Stimulated activated CD8-positive, alpha-beta memory T cell treated with anti-CD3 and anti-CD28 coated beads, Interleukin-4, amount 100 ng/mL, for 48 hours (primary cell): ENCODE results near the gene TCAP.

ENCODE experiments used
- DNase-seq: peaks from one replicate; pipeline ENCODE4 v3.0.0-alpha.2; 2020

TCAP gene, protein sequence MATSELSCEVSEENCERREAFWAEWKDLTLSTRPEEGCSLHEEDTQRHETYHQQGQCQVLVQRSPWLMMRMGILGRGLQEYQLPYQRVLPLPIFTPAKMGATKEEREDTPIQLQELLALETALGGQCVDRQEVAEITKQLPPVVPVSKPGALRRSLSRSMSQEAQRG

DNA sequence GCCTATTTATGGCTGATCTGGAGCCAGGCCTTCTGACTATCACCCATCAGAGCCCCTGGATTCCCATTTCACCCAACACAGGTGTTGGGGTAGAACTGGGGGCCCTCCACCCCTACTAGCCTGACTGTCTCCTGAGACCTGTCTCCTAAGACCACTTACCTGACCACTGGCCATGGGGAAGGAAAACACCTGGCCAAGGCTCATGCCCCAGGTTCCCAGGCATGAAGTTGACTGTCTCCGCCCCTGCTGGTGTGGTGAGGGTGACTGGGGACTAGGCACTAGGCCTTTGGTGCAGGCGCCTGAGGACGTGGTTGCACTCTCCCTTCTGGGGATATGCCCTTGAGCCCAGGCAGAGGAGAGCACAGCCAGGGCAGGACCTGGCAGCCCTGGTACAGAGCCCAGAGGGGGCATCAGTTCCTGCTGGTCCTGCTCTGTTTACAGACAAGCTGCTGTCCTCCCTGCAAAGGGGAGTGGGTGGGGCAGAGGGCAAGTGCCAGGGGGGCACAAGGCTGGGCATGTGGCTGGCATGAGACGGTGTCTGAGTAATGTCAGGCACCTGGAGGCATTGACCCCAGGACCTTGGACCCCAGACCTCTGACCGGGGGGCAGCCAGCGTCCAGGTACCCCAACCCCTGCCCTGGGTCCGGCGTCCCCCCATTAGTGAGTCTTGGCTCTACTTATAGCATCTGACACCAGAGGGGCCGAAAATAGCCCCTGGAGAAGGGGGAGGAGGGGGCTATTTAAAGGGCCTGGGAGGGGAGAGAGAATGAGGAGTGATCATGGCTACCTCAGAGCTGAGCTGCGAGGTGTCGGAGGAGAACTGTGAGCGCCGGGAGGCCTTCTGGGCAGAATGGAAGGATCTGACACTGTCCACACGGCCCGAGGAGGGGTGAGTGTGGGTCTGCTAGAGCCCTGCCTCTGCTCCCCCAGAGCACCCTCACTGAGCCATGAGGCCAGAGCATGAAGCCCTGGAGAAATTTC, at the start of gene TCAP:
Gene TCAP (plus strand): TSS at position 769 of the 981 bp plus-strand sequence. CDS start 11 bp downstream, at position 780.
- no peak for DNase-seq

DNA sequence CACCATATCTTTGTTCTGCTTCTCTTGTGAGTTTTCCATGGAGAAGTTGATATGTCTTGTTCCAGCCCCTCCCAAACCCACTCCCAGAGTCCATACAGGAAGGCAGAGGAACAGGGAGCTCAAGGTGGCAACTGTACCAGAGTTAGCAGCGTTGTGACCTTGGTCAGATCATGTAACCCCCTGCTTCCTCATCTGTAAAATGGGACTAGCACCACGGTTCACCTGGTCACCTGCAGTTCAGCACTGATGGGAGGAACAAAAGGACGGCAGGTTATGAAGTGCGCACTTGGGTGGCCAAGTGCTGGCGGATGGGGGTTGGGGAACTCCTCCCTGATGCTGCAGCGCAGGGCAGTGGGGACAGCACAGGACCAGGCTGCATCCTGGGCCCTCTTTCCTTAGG, 49.7 kb upstream of the TCAP start:
- DNase-seq = no peak

DNA sequence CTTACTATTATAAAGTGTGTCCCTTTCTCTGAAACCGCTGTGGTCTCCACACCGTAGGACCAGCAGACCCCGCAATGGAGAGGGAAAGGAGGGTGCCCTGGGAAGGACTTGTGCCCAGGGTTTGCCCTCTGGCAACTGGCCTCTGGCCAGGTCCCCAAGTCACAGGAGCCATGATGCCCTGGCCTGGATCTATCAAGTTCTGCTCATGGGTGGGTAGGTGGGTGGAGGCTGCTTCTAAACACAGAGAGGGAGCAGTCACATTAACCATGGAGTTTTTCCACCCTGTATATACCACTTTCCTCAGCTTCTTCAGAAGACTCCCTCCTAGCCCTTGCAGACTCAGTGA, 48.1 kb upstream of the TCAP start:
- no peak for DNase-seq

DNA sequence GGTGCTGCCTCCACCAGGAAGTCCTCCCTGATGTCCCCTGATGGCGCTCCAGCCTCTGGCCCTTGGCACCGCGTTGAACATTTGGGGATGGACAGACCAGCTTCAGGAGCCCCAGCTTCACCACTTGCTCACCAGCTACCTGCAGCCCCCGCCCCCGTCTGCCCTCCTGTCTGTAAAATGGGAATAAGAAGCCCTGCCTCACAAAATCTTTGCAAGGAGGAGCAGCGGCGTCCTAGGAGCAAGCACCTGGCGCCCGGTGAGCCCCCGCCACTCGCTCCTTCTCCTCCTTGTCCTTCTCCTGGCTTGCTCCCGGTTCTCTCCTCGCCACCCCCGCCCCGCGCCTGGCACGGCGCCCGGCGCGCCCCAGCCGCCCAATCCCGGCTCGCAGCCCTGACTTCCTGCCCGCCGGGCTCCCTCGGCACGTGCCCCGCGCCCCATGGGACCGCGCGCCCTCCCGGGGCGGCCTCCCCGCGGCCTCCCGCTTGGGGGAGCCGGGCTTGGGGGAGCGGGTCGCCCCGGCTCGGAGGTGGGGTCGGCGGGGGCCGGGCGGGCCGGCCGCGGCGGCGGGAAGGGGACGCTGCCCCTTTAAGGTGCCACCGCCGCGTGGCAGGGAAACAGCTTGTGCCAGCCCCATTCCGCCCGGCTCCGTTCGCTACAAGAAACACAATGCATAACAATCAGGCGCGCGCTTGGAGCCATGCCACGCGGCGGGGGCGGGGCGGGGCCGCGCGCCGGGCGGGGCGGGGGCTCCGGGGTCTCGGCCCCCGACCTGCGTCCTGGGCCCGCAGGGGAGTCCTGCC, 47.5 kb upstream of the TCAP start:
- peak; percentile 66 for DNase-seq

DNA sequence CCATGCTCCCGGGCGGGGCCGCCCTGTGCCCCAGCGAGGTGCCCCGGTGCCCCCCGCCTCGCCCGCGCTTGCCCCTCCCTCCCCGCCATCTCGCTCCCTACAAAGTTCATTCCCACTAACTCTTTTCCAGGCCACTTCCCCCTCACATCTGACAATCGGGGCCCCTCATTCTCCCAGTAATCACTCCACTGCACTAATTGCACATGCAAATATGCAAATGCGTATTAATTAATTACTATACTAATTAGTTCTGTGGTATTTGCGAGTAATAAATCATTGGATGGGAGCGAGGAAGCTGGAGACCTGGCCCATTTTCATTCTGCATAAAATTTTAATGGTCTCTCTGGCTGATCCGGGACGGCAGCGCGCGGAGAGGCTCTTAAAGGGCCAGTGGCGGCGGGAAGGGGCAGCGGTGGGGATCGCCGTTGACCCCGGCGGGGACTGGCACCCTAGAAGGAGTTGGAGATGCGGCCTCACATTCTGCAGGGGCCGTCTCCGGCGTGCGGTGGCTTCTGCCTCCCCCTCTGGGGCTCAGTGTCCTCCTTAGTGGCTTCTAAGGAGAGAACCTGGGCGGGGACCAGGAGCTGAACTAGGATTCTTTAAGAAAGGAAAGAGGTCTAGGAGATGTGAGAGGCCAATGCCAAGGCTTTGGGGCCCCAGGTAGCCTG, 46.8 kb upstream of the TCAP start:
- DNase-seq = no peak

DNA sequence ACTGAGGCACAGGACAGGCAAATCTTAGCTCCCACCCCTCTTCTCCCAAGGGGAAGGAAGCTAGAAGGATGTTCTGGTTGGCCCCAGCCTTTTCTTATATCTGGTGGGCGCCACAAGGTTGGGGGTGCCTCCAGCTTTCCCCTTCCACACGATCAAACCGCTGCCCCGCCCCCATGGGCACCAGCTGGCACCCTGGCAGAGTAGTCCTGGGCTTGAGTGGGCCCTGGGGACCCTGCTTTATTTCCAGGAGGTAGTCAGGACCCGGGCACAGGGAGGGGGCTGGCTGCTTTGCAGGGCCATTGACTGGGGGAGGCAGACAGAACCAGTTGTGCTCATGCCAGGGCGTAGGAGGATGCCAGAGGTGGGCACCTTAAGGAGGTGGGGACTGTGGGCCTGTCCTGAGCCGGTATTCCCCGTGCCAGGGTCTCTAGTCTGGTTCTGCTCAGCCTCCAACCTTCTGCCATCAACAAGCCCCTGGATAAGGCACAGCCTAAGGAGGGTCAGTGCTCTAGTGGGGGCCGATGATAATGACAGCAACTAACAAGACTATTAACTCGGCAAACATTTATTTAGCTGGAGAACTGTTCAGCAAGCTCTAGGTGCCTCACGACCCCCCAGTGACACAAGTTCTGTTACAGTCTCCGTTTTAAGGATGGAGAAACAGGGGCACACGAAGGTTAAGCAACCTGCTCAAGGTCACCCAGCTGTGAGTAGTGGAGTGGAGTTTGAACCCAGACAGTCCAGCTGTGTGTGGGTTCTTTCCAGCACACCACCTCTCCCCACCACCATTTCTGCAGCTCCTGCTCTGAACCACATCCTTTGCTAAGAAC, 46.0 kb upstream of the TCAP start:
- DNase-seq = no peak

DNA sequence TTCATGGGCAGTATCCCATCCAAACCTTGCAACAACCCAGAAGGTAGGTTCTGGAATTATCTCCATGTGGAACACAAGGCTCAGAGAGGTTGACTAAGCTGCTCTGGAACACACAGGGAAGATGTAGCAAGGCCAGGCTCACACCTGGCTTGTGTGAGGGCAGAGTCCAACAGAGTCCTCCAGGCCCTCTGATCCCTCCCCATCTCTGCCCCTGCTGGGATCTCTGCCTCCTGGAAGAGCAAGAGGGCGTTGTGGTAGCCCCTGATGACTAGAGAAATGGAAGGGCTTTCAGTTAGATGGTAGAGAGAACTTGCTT, 45.4 kb upstream of the TCAP start:
- DNase-seq = no peak

DNA sequence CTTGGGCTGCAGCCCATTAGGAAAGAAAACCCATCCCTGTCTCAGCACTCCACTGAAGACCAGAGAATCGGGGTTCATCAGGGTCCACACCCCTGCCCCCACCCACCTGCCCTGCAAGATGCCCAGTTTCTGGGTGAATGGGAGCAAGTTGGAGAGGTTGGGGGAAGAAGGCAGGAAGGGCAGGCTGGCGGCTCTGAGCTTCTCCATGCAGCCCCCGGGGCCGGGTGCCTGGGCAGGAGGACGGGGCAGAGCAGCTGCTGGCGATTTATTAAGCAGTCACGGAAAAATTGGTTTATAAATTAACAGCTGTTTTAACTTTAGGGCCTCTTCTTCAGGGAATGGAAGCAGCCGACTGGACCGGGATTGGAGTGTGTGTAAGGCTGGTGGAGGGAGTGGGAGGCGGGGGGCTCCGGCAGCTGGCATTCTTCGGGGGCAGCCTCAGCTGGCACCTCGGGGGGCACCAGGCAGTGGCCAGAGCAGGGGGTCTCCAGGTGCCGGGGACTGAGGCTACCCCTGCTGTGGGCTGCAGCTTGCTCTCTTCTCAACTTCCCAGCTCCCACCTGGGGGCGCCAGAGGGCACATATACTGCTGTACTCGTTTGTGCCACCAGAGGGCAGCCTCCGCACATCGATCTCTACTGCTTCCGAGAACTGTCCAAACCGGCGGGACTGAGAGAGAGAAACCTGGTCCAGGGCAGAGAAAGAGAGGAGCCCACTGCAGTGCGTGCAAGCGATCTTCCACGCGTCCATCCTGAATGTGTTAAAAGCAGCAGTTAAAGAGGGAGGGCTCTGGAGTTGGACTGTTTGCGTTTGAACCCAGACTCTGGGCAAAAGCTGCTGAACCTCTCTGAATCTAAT, 43.4 kb upstream of the TCAP start:
- DNase-seq = peak; percentile 95

DNA sequence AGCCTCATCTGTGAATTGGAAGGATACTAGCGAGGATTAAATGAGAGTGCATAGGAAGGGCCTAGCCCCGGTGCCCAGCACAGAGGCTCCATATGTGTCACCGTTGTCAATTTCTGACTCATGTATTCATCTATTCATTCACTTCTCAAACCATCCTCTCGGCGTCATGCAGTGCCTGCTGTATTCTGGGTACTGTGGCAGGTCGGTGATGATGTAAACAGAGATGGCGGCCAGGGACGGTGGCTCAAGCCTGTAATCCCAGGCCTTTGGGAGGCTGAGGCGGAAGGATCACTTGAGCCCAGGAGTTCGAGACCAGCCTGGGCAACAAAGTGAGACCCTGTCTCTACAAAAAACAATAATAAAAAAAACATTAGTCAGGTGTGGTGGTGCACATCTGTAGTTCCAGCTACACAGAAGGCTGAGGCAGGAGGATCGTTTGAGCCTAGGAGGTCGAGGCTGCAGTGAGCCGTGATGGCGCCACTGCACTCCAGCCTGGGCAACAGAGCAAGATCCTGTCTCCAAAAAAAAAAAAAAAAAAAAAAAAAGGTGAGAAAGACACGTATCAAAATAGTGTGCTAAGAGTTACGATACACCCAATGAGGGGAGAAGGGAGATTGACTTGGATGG, 42.7 kb upstream of the TCAP start:
- DNase-seq = peak; percentile 65

DNA sequence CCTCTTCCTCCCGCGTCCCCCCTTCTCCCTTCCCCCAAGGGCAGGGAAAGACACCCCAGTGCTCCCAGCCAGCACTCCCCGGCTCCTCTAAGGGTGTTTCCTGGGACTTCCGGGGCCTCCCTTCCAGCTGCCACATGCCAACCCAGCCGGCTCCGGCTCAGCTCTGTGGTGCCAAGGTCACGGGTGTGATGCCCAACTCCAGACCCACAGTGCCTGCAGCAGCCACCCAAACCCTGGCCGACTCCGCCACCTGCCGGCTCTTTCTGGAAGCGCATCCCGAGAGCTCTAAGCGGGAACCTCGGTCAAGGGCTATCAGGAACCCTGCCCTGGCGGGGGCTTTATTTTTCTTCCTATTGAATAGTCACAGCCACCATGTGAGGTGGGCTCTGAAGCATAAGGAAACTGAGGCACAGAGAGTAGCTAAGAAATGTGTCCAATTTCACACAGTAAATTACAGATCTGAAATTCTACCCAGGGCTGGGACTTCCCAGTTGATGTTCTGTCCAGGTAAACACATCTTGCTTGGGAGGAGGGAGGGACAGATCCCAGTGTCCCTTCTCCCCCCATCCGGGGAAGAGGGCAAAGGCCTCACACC, 41.7 kb upstream of the TCAP start:
- peak; percentile 97 for DNase-seq

DNA sequence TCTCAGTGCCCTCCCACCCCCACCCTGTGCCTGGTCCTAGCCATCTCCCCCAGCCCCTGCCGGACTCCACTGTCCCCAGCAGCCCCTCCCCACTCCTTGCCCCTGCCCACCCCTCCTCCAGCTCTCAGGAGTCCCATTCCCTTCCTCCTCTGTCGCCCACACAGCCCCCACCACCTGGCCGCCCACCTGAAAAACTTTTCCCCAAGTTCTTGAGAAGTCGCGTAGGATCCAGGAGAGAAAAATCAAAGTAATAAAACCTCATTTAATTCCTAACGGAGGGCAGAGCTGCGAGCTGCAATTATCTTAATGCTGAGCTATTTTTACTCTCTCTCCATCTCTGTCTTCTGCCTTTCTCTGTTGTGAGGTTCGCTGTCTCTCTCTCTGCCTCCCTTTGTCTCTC, 40.8 kb upstream of the TCAP start:
- no peak for DNase-seq

DNA sequence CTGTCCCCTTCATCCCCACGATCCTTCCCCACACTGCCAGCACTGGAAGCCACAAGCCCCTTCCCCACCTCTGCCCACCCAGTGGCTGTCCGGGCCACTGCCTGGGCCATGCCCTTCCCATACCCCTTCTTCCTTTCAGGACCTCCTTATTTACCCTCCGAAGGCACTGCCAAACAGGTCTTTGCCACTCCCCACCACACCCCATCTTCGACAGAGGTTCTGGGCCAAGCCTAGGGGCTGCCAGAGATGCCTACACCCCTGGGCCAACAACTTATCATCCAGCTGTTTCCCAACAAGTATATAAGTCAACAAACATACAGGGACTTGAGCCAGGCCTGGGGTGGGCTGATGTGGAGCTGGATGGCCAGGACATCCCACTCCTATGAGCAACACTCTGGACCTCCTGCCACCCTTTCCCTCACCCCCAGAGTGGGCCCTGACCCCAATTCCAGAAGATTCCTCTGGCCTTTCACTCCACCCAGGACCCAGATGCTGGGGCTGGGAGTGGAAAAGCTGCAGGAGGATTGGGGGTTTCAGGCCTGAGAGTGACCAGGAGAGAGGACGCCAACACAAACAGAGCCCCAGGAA, 39.9 kb upstream of the TCAP start:
- no peak for DNase-seq

DNA sequence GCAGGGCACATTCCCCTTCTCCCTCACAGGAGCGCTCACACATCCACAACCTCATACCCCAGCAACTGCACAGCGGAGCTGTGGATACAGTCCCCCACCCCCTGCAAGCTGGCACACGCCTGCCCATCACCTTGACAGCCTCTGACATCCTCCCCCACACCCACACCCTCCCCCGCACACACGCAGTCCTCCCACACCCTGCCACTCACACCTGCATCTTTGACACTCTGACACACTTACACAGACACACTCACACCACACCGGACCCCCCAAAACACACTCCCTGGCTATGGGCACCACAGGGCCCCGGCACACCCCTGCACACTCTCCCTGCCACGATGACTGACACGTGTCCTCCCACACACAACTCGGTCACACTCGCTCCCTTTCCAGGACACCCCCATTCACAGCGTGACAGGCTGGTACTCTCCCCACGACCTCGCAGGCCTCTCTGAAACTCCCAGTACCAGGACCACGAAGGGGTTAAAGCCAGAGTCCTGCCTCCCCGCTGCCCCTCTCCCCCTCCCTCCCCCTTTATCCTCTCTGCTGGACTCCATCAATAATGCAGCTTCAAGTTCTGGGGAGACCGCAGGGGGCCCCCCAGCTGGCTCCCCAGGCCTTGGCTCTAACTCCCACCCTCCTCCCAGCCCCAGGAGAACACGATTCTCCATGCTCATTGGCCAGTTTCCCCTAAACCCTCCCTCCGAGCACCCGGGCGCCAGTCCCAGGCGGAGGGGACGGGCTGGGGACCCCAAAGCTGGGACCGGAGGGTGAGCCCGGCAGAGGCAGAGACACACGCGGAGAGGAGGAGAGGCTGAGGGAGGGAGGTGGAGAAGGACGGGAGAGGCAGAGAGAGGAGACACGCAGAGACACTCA, 38.7 kb upstream of the TCAP start, which contains the start of gene PPP1R1B:
Gene PPP1R1B (plus strand): TSS at position 782 of the 876 bp plus-strand sequence. CDS start 441 bp downstream, outside the sequence.
- DNase-seq = no peak

DNA sequence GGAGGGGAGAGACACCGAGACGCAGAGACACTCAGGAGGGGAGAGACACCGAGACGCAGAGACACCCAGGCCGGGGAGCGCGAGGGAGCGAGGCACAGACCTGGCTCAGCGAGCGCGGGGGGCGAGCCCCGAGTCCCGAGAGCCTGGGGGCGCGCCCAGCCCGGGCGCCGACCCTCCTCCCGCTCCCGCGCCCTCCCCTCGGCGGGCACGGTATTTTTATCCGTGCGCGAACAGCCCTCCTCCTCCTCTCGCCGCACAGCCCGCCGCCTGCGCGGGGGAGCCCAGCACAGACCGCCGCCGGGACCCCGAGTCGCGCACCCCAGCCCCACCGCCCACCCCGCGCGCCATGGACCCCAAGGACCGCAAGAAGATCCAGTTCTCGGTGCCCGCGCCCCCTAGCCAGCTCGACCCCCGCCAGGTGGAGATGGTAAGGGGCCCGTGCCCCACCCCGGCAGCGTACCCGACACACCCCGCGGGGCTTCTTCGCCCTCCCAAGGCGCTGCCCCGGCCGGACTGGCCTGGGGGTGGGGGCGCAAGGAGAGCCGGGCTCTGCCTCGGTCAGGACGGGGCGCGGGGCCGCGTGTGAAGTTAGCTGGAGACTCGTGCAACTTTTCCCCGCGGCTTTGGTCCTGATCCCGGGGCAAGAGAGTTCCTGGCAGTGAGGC, 38.0 kb upstream of the TCAP start:
- DNase-seq = no peak

DNA sequence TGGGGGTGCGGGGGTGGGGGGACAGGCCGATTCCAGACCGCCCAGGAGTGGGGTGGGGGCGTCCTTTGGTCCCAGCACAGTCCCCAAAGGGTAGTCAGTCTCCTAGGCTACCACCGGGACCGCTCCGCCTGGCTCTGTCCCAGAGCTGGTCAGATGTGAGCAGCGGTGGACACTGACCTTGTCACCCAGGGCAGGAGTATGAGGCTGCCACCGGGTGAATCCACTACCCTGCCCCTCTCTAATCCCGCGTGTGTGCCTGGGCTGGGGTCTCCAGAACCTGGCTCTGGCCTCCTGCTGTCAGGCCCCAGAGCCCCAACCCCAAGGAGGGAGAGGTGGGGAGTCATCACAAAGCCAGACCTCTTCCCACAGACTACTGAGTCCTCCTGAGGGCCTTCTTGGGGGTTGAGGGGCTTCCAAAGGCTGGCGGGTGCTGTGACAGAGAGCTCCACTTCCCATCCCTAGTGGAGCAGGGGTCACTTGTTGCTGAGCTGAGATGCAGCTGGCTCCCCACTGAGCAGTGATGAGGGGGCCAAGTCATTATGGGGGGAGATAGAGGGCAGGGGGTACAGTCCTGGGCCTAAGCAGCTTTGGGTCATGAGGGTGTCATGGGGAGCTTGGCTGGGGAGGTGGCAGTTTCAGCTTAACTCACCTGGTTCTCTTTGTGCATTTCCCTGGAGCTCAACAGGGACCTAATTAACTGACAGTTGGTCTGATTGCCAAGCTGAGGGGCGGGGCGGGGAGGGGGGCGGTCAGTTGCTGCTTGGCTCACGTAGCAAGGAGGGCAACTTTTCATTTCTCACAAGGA, 37.2 kb upstream of the TCAP start:
- DNase-seq = no peak

DNA sequence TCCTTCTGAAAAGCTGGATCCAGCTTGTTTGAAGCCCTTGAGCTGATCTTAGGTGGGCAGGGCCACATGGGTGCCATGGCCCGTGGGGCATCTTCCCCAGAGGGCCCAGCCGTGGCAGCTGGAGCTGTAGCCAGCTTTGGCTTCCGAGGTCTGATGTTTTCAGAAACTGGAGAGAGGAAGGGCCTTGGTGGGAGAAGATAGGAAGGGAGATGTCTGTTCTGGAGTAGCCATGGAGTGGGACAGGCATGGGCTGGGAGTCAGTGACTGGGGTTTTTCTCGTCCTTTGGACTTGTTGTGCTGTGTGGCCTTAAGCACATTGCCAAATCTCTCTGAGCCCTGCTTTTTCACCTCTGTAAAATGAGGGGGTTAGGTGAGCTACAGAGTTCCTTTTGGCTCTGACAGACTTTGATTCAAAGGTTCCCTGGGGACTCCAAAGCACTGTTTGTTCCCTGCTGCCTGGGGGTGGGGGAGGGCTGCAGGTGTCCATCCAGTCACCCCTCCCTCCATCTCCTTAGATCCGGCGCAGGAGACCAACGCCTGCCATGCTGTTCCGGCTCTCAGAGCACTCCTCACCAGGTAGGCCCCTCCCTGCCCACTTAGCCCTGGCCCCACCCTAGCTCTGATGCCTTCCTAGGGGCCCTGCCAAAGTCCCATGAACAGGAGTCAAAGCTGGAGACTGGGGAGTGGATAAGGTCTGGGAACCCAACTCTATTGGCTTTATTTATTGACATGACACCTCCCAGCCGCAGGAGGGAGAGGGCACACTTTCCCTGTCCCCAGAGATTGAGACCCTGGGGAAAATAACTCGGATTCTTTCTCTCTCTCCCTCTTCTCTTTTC, 36.3 kb upstream of the TCAP start:
- DNase-seq = no peak
